GM18867 (cell line): ENCODE measurements around the gene CAPG.
"Not testable (repeated sequence)": the region's sequence is repeated elsewhere in the genome, so short reads cannot be mapped to it uniquely, and the experiment has no call there.

ENCODE experiments used
- ATAC-seq: cut with Tn5 transposase; IDR thresholded peaks from one replicate; pipeline ENCODE4 v1.9.1; 2021; ENCODE audit warnings: mild to moderate bottlenecking, moderate library complexity; ENCODE audit not compliant: unreplicated experiment

CAPG gene

GRCh38 chr2:85409845-85410583 lies at the start of gene CAPG:
Gene CAPG (minus strand): TSS chr2:85410366. CDS start chr2:85402145, 8,221 bp downstream.
- peak; percentile 74 for ATAC-seq

GRCh38 chr2:85459771-85460170 lies 49.6 kb upstream of the CAPG start:
- no peak for ATAC-seq

- no peak for ATAC-seq
Observed at GRCh38 chr2:85458601-85459563, 48.7 kb upstream of the CAPG start.

- ATAC-seq, result no peak
Observed at GRCh38 chr2:85457877-85458316, 47.7 kb upstream of the CAPG start.

- ATAC-seq, result no peak
Observed at GRCh38 chr2:85457043-85457442, 46.9 kb upstream of the CAPG start.

GRCh38 chr2:85455552-85456090 lies 45.5 kb upstream of the CAPG start:
- ATAC-seq, result no peak

- ATAC-seq, result no peak
Observed at GRCh38 chr2:85453571-85453970, 43.4 kb upstream of the CAPG start.

GRCh38 chr2:85452237-85452636 lies 42.1 kb upstream of the CAPG start:
- ATAC-seq, result no peak

GRCh38 chr2:85449214-85449588 lies 39.0 kb upstream of the CAPG start:
- no peak for ATAC-seq

- ATAC-seq, result no peak
Observed at GRCh38 chr2:85448461-85449213, 38.5 kb upstream of the CAPG start.

- ATAC-seq, result no peak
Observed at GRCh38 chr2:85447222-85447585, 37.0 kb upstream of the CAPG start.

GRCh38 chr2:85446296-85447221 lies 36.4 kb upstream of the CAPG start:
- no peak for ATAC-seq

- no peak for ATAC-seq
Observed at GRCh38 chr2:85445316-85446295, 35.4 kb upstream of the CAPG start.

- no peak for ATAC-seq
Observed at GRCh38 chr2:85444629-85445172, 34.5 kb upstream of the CAPG start.

- no peak for ATAC-seq
Observed at GRCh38 chr2:85441864-85442263, 31.7 kb upstream of the CAPG start.

- ATAC-seq, result no peak
Observed at GRCh38 chr2:85440729-85441128, 30.6 kb upstream of the CAPG start.

- no peak for ATAC-seq
Observed at GRCh38 chr2:85439986-85440385, 29.8 kb upstream of the CAPG start.

- not testable (repeated sequence) for ATAC-seq
Observed at GRCh38 chr2:85439569-85439968, 29.4 kb upstream of the CAPG start.
